ENCODE measurements around the gene TENT5C. TPM values are rescaled to one million over a fixed set of nuclear protein-coding genes. Genes with fewer than 3 reads are reported as not detected.

The TENT5C gene
- total RNA-seq, 4 donors from 2014 or later: 0.60 to 2.5 (median 1.2) TPM

GRCh38 chr1:117675907-117676430 is 70.1 kb downstream of the TENT5C start:
- H3K27ac ChIP-seq: no peak overlapping the region

DNA sequence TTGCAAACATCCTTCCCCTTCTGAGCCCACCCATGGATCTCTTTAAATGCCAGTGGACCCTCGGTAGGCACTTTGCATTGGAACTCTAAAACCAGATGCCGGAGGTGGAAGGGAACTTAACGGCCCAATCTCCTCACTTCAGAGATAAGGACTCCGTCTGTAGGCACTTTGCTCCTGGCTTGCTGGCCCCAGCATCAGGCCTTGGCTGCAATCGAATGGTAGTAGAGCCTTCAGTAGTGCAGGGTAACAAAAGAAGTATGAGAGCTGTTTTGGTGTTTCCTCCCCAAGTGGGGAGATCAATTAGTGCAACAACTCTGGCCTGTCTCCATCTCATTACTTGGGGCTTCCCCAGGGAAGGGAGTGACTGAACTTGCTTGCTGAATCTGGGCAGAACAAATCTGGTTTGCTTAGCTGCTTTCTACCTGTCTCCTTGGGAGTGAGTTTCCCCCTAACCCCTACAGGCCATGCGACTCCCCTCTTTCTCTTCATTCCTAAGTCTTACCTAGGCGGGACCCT is 70.8 kb downstream of the TENT5C start:
- Histone ChIP-seq H3K27me3 (no peaks in the 10 kb centered on the region), H3K4me3 (no peak overlapping the region), H3K4me1 (peaks cover 0 to 8% (median 0%) of the 10 kb centered on the region in 4 donors), H3K27ac (no peak overlapping the region), H3K9me3 (no peaks in the 10 kb centered on the region), H3K36me3 (no peaks in the 10 kb centered on the region)
- WGBS, 2 donors: 63 to 78% methylated on average over 7 of the region's 7 CpGs
- no peak for DNase-seq (ENCODE audit: low spot score in 2 of 2)
- no peak for TF ChIP-seq EP300 (IDR thresholded peaks at IDR 0.05)
- no peak for TF ChIP-seq CTCF (IDR thresholded peaks at IDR 0.05)
- no peak for TF ChIP-seq POLR2A (IDR thresholded peaks at IDR 0.05)

More at GRCh38 chr1:117675907-117676430, 70.1 kb downstream of the TENT5C start:
- no peaks in the 10 kb centered on the region for H3K36me3 ChIP-seq
- no peak for DNase-seq (ENCODE audit: low spot score in 2 of 2)
- H3K9me3 ChIP-seq: no peaks in the 10 kb centered on the region
- no peaks in the 10 kb centered on the region for H3K27me3 ChIP-seq
- H3K4me3 ChIP-seq: no peak overlapping the region
- WGBS, 2 donors: 41 to 56% methylated on average over 3 of the region's 3 CpGs
- TF ChIP-seq CTCF (IDR thresholded peaks at IDR 0.05) (no peak), EP300 (IDR thresholded peaks at IDR 0.05) (no peak), POLR2A (IDR thresholded peaks at IDR 0.05) (no peak)
- peaks cover 0 to 9% (median 0%) of the 10 kb centered on the region in 4 donors for H3K4me1 ChIP-seq

Other genes starting within 250 kb of the TENT5C start
- gene MAN1A2, start 238.6 kb upstream of the TENT5C start, total RNA-seq: 10 to 100 TPM; 31.4 to 65.7 (median 45.6) TPM

All from tibial nerve (tissue), 4 donors.